ENCODE measurements around the gene ANAPC10. TPM values are rescaled to one million over a fixed set of nuclear protein-coding genes. Genes with fewer than 3 reads are reported as not detected.

The ANAPC10 gene
- total RNA-seq, 3 donors from 2014 or later, result 12.6 to 14.7 (median 13.5) TPM

GRCh38 chr4:145055533-145056257 is 42.3 kb downstream of the ANAPC10 start:
- intact Hi-C loops (cut with DNase I, micrococcal nuclease), result no loop called here
- DNase-seq, result no peak
- H3K4me1 ChIP-seq (ENCODE audit: low read depth), result no peaks in the 10 kb centered on the region
- no peak overlapping the region for H3K4me3 ChIP-seq
- TF ChIP-seq, protein P1, sequence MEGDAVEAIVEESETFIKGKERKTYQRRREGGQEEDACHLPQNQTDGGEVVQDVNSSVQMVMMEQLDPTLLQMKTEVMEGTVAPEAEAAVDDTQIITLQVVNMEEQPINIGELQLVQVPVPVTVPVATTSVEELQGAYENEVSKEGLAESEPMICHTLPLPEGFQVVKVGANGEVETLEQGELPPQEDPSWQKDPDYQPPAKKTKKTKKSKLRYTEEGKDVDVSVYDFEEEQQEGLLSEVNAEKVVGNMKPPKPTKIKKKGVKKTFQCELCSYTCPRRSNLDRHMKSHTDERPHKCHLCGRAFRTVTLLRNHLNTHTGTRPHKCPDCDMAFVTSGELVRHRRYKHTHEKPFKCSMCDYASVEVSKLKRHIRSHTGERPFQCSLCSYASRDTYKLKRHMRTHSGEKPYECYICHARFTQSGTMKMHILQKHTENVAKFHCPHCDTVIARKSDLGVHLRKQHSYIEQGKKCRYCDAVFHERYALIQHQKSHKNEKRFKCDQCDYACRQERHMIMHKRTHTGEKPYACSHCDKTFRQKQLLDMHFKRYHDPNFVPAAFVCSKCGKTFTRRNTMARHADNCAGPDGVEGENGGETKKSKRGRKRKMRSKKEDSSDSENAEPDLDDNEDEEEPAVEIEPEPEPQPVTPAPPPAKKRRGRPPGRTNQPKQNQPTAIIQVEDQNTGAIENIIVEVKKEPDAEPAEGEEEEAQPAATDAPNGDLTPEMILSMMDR (IDR thresholded peaks at IDR 0.05), result no peak
- no peaks in the 10 kb centered on the region for H3K9me3 ChIP-seq
- H3K36me3 ChIP-seq (ENCODE audit: low read depth), result no peaks in the 10 kb centered on the region
- ATAC-seq, result no peak

DNA sequence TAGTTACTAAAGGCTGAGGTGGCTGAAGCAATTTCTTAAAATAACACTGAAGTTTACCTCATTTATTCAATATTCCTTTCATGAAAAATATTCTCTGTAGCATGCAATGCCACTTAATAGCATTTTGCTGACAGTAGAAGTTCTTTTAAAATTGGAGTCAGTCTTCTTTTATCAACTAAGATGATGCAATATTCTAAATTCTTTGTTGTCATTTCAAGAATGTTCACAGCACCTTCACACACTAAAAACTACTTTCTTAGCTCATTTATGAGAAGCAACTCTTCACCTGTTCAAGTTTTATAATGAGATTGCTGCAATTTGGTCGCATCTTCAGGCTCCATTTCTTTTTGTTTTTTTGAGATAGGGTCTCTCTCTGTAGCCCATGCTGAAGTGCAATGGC is 48.8 kb downstream of the ANAPC10 start:
- Histone ChIP-seq H3K9me3 (no peaks in the 10 kb centered on the region), H3K4me3 (no peak overlapping the region), H3K36me3 (ENCODE audit: low read depth) (no peaks in the 10 kb centered on the region), H3K4me1 (ENCODE audit: low read depth) (no peaks in the 10 kb centered on the region)
- ATAC-seq (no peak), DNase-seq (no peak)
- TF ChIP-seq, protein P1 (IDR thresholded peaks at IDR 0.05), result no peak
- intact Hi-C loops (cut with DNase I, micrococcal nuclease), result no loop called here

DNA sequence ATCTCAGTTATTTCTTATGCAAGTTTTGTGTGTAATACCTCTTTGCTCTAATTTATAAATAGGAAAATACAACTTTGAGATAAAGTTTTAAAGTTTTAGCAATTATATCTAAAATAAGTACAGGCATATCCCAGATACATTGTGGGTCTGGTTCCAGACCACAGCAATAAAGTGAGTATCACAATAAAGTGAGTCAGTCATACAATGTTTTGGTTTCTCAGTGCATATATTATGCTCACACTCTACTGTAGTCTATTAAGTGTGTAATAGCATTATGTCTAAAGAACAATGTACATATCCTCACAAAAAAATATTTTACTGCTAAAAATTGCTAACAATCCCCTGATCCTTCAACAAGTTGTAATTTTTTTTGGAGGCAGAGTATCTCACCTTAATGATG is 49.2 kb downstream of the ANAPC10 start:
- TF ChIP-seq, protein P1 (IDR thresholded peaks at IDR 0.05), result no peak
- no peaks in the 10 kb centered on the region for H3K4me1 ChIP-seq (ENCODE audit: low read depth)
- intact Hi-C loops (cut with DNase I, micrococcal nuclease), result no loop called here
- H3K4me3 ChIP-seq, result no peak overlapping the region
- H3K9me3 ChIP-seq, result no peaks in the 10 kb centered on the region
- H3K36me3 ChIP-seq (ENCODE audit: low read depth), result no peaks in the 10 kb centered on the region
- ATAC-seq (no peak), DNase-seq (no peak)

- H3K4me1 ChIP-seq (ENCODE audit: low read depth), result no peaks in the 10 kb centered on the region
- H3K9me3 ChIP-seq, result no peaks in the 10 kb centered on the region
- ATAC-seq (no peak), DNase-seq (no peak)
- intact Hi-C loops (cut with DNase I, micrococcal nuclease), result no loop called here
- H3K36me3 ChIP-seq (ENCODE audit: low read depth), result no peaks in the 10 kb centered on the region
- no peak overlapping the region for H3K4me3 ChIP-seq
- TF ChIP-seq, protein P1 (IDR thresholded peaks at IDR 0.05), result no peak
Measured at GRCh38 chr4:145047151-145047550, 50.8 kb downstream of the ANAPC10 start.

- no peak for ATAC-seq
- H3K9me3 ChIP-seq, result no peaks in the 10 kb centered on the region
- no peaks in the 10 kb centered on the region for H3K4me1 ChIP-seq (ENCODE audit: low read depth)
- intact Hi-C loops (cut with DNase I, micrococcal nuclease), result no loop called here
- no peaks in the 10 kb centered on the region for H3K36me3 ChIP-seq (ENCODE audit: low read depth)
- DNase-seq, result no peak
- TF ChIP-seq, protein P1 (IDR thresholded peaks at IDR 0.05), result no peak
- H3K4me3 ChIP-seq, result no peak overlapping the region
Measured at GRCh38 chr4:145045180-145045579, 52.8 kb downstream of the ANAPC10 start.

All from mucosa of descending colon (tissue), 3 donors.